Endothelial cell of umbilical vein (primary cell): ENCODE results near the gene VANGL2. TPM values are rescaled to one million over a fixed set of nuclear protein-coding genes. Genes with fewer than 3 reads are reported as not detected.

Source experiments
- BruUV-seq: library from RNA; stranded (reverse); fragments of 400-500 nt; replicated peaks from 2 replicates; lab custom pipeline; 2021; lab: Mats Ljungman, UMichigan
- CTCF ChIA-PET: fragments of 300-600, 350-600 bp; sonication (Branson Sonifier 250); formaldehyde crosslinking; loops from one replicate; lab custom pipeline; 2021; ENCODE audit warnings: antibody characterized with exemption, inconsistent platforms; lab: Charles Lee
- POLR2A ChIA-PET: fragments of 300-600, 350-600 bp; sonication (Branson Sonifier 250); formaldehyde crosslinking; loops from one replicate; lab custom pipeline; 2021; ENCODE audit warnings: antibody characterized with exemption, inconsistent platforms; lab: Charles Lee
- DNase-seq: peaks from one replicate; pipeline ENCODE4 v3.0.0-alpha.2; 2011; ENCODE audit warnings: low read depth, low spot score
- FAIRE-seq: peaks from 2 replicates; lab custom pipeline; 2011; peaks lifted over from hg19 to GRCh38; lab: Jason Lieb, UNC
- H2AFZ ChIP-seq: 2 replicates; pipeline ENCODE4 v1.6.0; 2012; ENCODE audit warnings: low read depth, low read length, control low read depth, inconsistent platforms
- H3K27ac ChIP-seq: 2 replicates; pipeline ENCODE4 v1.5.1; 2011; ENCODE audit warnings: low read depth, mild to moderate bottlenecking, control low read depth, low read length, moderate library complexity; ENCODE audit not compliant: insufficient read depth
- H3K27me3 ChIP-seq, 2 experiments: 2 replicates each; pipeline versions ENCODE4 v1.6.0 to v1.6.1; 2011; ENCODE audit warnings: low read length in 2 of 2, mixed read lengths in 1 of 2; ENCODE audit not compliant: control insufficient read depth in 2 of 2, insufficient read depth in 2 of 2
- H3K36me3 ChIP-seq, 2 experiments: 2 replicates in 1 of 2; 3 replicates in 1 of 2; pipeline ENCODE4 v1.5.1; 2011; ENCODE audit warnings: low read length in 2 of 2, mild to moderate bottlenecking in 1 of 2, moderate library complexity in 1 of 2; ENCODE audit not compliant: control insufficient read depth in 2 of 2, insufficient read depth in 2 of 2; ENCODE audit errors: extremely low read depth in 1 of 2
- H3K4me1 ChIP-seq: 3 replicates; pipeline ENCODE4 v1.5.1; 2011; ENCODE audit warnings: mild to moderate bottlenecking, low read length; ENCODE audit not compliant: control insufficient read depth, insufficient read depth; ENCODE audit errors: extremely low read depth
- H3K4me2 ChIP-seq: 2 replicates; pipeline ENCODE4 v1.6.1; 2011; ENCODE audit warnings: low read length, control low read depth, mixed read lengths; ENCODE audit not compliant: insufficient read depth
- H3K4me3 ChIP-seq, 3 experiments: fragments of 200-600 bp in 1 of 3; sonication (generic), shearing (Covaris generic) in 1 of 3; replicated peaks in 1 of 3; 2 replicates each; pipeline ENCODE4 v1.5.1; 2011 to 2016; ENCODE audit warnings: control low read depth in 3 of 3, low read length in 3 of 3, mild to moderate bottlenecking in 2 of 3, inconsistent platforms in 1 of 3, low read depth in 1 of 3, moderate library complexity in 1 of 3; ENCODE audit not compliant: insufficient read depth in 1 of 3
- H3K79me2 ChIP-seq: 2 replicates; pipeline ENCODE4 v1.6.0; 2012; ENCODE audit warnings: low read length, inconsistent platforms; ENCODE audit not compliant: control insufficient read depth, insufficient read depth
- H3K9ac ChIP-seq: replicated peaks from 2 replicates; pipeline ENCODE3; 2011; ENCODE audit warnings: low read length, control low read depth; ENCODE audit not compliant: insufficient read depth; ENCODE audit errors: extremely low read depth
- H3K9me1 ChIP-seq: replicated peaks from 3 replicates; pipeline ENCODE4 v1.6.0; 2011; ENCODE audit warnings: mild to moderate bottlenecking, low read length; ENCODE audit not compliant: control insufficient read depth, insufficient read depth; ENCODE audit errors: extremely low read depth
- H3K9me3 ChIP-seq: replicated peaks from 2 replicates; pipeline ENCODE4 v1.5.1; 2012; ENCODE audit warnings: low read length, inconsistent platforms; ENCODE audit not compliant: control insufficient read depth, insufficient read depth
- H4K20me1 ChIP-seq: replicated peaks from 2 replicates; pipeline ENCODE3; 2011; ENCODE audit warnings: mild to moderate bottlenecking, low read length; ENCODE audit not compliant: control insufficient read depth, insufficient read depth; ENCODE audit errors: extremely low read depth
- EZH2 ChIP-seq: IDR thresholded peaks from 2 replicates; pipeline ENCODE4 v1.6.1; 2012; ENCODE audit warnings: borderline replicate concordance, low read depth, mild to moderate bottlenecking, moderate library complexity, low read length, inconsistent platforms; ENCODE audit not compliant: severe bottlenecking
- FOS ChIP-seq: IDR thresholded peaks from 2 replicates; pipeline ENCODE4 v1.6.1; 2011; ENCODE audit warnings: mild to moderate bottlenecking, low read length, moderate library complexity, borderline replicate concordance; ENCODE audit not compliant: insufficient read depth
- GATA2 ChIP-seq: IDR thresholded peaks from 2 replicates; pipeline ENCODE4 v1.7.0; 2011; ENCODE audit warnings: low read depth, mild to moderate bottlenecking, moderate library complexity, mixed read lengths, low read length; ENCODE audit not compliant: insufficient read length, insufficient read depth
- JUN ChIP-seq: IDR thresholded peaks from 2 replicates; pipeline ENCODE4 v1.6.1; 2011; ENCODE audit warnings: borderline replicate concordance, low read depth; ENCODE audit not compliant: insufficient read length, insufficient read depth
- MYC ChIP-seq: IDR thresholded peaks from one replicate; pipeline ENCODE4 v1.6.1; 2011; ENCODE audit warnings: mild to moderate bottlenecking, low read depth, low read length
- POLR2A ChIP-seq: IDR thresholded peaks from 2 replicates; pipeline ENCODE4 v1.6.1; 2012; ENCODE audit warnings: low read depth, mild to moderate bottlenecking, control low read depth, low read length
- POLR2AphosphoS5 ChIP-seq: IDR thresholded peaks from 2 replicates; pipeline ENCODE4 v1.6.1; 2012; ENCODE audit warnings: low read depth, mild to moderate bottlenecking, control low read depth, low read length, moderate library complexity; ENCODE audit not compliant: insufficient read depth
- dilution Hi-C: fragments of 300-500 bp; cut with MboI; formaldehyde crosslinking; loops from one replicate; pipeline ENCODE4 v1.15.0; 2019; ENCODE audit warnings: low sequenced_read_pairs; ENCODE audit not compliant: extremely low pct_ligation_motif_present
- intact Hi-C: fragments of 100-400 bp; cut with micrococcal nuclease; formaldehyde crosslinking; loops from one replicate; pipeline ENCODE4 v1.10.0; 2022
- polyA plus RNA-seq, 4 experiments: library from polyadenylated mRNA; depleted of rRNA in 3 of 4; stranded (reverse) in 3 of 4; unstranded in 1 of 4; fragments of >200 nt; gene quantifications; 2 replicates each; pipeline versions ENCODE4 v1.2.1 to v1.2.3, GENCODE V29; 2011 to 2012; ENCODE audit warnings: missing spikeins in 1 of 4
- total RNA-seq: library from RNA; stranded (reverse); gene quantifications from 2 replicates; pipeline ENCODE4 v1.2.3, GENCODE V29; 2021
- TF ChIP-seq, protein P1 (sequence below), 2 donors: IDR thresholded peaks; 1 replicate in 1 of 2; 2 replicates in 1 of 2; pipeline ENCODE4 v1.5.1; 2011; ENCODE audit warnings: low read length in 2 of 2, mild to moderate bottlenecking in 2 of 2, moderate library complexity in 2 of 2, control low read depth in 1 of 2, inconsistent platforms in 1 of 2, low read depth in 1 of 2; ENCODE audit not compliant: insufficient read depth in 1 of 2; ENCODE audit errors: extremely low read depth in 1 of 2
- TF ChIP-seq, protein P2 (sequence below): IDR thresholded peaks from 2 replicates; pipeline ENCODE4 v1.6.1; 2011; ENCODE audit not compliant: insufficient read depth, insufficient read length

VANGL2 gene
- total and polyA plus RNA-seq, 2 donors (not counting 3 experiments of a cell fraction or from before 2014, with no cell fraction given): 0.01 TPM; not detected in 1

GRCh38 chr1:160439718-160440117 is 39.4 kb downstream of the VANGL2 start:
- DNase-seq (no peak), FAIRE-seq (no peak)
- Histone ChIP-seq H3K27ac (no peak overlapping the region), H3K27me3 (peaks cover 7 to 9% of the 10 kb centered on the region in 2 experiments), H3K9me1 (peaks cover 2% of the 10 kb centered on the region), H3K36me3 (no peaks in the 10 kb centered on the region), H3K79me2 (no peaks in the 10 kb centered on the region), H3K9me3 (no peaks in the 10 kb centered on the region), H3K9ac (no peak overlapping the region), H4K20me1 (no peaks in the 10 kb centered on the region), H2AFZ (no peak overlapping the region), H3K4me2 (no peak overlapping the region), H3K4me3 (no peak overlapping the region), H3K4me1 (no peaks in the 10 kb centered on the region)
- no TSS peak for BruUV-seq
- intact Hi-C loops: no loop called here
- ChIA-PET CTCF (interaction anchor here (0.8 kb wide), 1 partner anchor 11 kb away, joined by 4 read pairs; no protein-coding TSS in a partner anchor), POLR2A (no interaction called here)
- dilution Hi-C loops: no loop called here
- no peak for TF ChIP-seq POLR2AphosphoS5
- no peak for TF ChIP-seq MYC
- TF ChIP-seq EZH2: no peak
- TF ChIP-seq, protein P1, sequence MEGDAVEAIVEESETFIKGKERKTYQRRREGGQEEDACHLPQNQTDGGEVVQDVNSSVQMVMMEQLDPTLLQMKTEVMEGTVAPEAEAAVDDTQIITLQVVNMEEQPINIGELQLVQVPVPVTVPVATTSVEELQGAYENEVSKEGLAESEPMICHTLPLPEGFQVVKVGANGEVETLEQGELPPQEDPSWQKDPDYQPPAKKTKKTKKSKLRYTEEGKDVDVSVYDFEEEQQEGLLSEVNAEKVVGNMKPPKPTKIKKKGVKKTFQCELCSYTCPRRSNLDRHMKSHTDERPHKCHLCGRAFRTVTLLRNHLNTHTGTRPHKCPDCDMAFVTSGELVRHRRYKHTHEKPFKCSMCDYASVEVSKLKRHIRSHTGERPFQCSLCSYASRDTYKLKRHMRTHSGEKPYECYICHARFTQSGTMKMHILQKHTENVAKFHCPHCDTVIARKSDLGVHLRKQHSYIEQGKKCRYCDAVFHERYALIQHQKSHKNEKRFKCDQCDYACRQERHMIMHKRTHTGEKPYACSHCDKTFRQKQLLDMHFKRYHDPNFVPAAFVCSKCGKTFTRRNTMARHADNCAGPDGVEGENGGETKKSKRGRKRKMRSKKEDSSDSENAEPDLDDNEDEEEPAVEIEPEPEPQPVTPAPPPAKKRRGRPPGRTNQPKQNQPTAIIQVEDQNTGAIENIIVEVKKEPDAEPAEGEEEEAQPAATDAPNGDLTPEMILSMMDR (IDR thresholded peaks at IDR 0.05; ENCODE audit: extremely low read depth in 1 of 2, insufficient read depth in 1 of 2, low read depth in 1 of 2, low read length in 2 of 2): no peak
- no peak for TF ChIP-seq FOS
- TF ChIP-seq GATA2: no peak
- TF ChIP-seq POLR2A: no peak
- no peak for TF ChIP-seq JUN
- TF ChIP-seq, protein P2, sequence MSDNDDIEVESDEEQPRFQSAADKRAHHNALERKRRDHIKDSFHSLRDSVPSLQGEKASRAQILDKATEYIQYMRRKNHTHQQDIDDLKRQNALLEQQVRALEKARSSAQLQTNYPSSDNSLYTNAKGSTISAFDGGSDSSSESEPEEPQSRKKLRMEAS: no peak
